GM23248 (cell line): ENCODE data around the gene GRPEL1. TPM values are rescaled to one million over a fixed set of nuclear protein-coding genes. Genes with fewer than 3 reads are reported as not detected.

Experiments
- DNase-seq: peaks from one replicate; pipeline ENCODE4 v3.0.0-alpha.2; 2015
- H2AFZ ChIP-seq: fragments of 200-600 bp; sonication (generic); 2 replicates; pipeline ENCODE4 v1.6.1; 2016; ENCODE audit warnings: antibody characterized with exemption
- H3F3A ChIP-seq: fragments of 200-600 bp; sonication (generic); 2 replicates; pipeline ENCODE4 v1.6.1; 2016; ENCODE audit warnings: mild to moderate bottlenecking, antibody characterized with exemption, mixed run types; ENCODE audit not compliant: insufficient read depth
- H3K27ac ChIP-seq: fragments of 200-600 bp; sonication (generic); 2 replicates; pipeline ENCODE4 v1.5.1; 2016; ENCODE audit warnings: mild to moderate bottlenecking
- H3K27me3 ChIP-seq: fragments of 200-600 bp; sonication (generic); replicated peaks from 2 replicates; pipeline ENCODE4 v1.6.1; 2016; ENCODE audit warnings: mild to moderate bottlenecking; ENCODE audit not compliant: insufficient read depth
- H3K36me3 ChIP-seq: fragments of 200-600 bp; sonication (generic); 2 replicates; pipeline ENCODE4 v1.6.1; 2016; ENCODE audit warnings: low read depth, mild to moderate bottlenecking
- H3K4me1 ChIP-seq: fragments of 200-600 bp; sonication (generic); 2 replicates; pipeline ENCODE4 v1.6.1; 2016; ENCODE audit warnings: mild to moderate bottlenecking; ENCODE audit not compliant: insufficient read depth
- H3K4me2 ChIP-seq: fragments of 200-600 bp; sonication (generic); one replicate; pipeline ENCODE4 v1.6.1; 2016; ENCODE audit warnings: mild to moderate bottlenecking; ENCODE audit not compliant: unreplicated experiment
- H3K4me3 ChIP-seq: fragments of 200-600 bp; sonication (generic); 2 replicates; pipeline ENCODE4 v1.5.1; 2016; ENCODE audit warnings: mild to moderate bottlenecking
- H3K79me2 ChIP-seq: fragments of 200-600 bp; sonication (generic); 2 replicates; pipeline ENCODE4 v1.6.1; 2016; ENCODE audit warnings: mild to moderate bottlenecking; ENCODE audit not compliant: insufficient read depth
- H3K9ac ChIP-seq: fragments of 200-600 bp; sonication (generic); 2 replicates; pipeline ENCODE4 v1.6.1; 2016; ENCODE audit warnings: mild to moderate bottlenecking
- H3K9me2 ChIP-seq: fragments of 200-600 bp; sonication (generic); 2 replicates; pipeline ENCODE4 v1.6.1; 2016; ENCODE audit warnings: mixed run types, mild to moderate bottlenecking, moderate library complexity; ENCODE audit not compliant: insufficient read depth
- H3K9me3 ChIP-seq: fragments of 200-600 bp; sonication (generic); one replicate; pipeline ENCODE4 v1.6.1; 2017; ENCODE audit warnings: low read depth
- H4K20me1 ChIP-seq: fragments of 200-600 bp; sonication (generic); 2 replicates; pipeline ENCODE4 v1.6.0; 2016; ENCODE audit not compliant: insufficient read depth
- EZH2 ChIP-seq: fragments of 200-600 bp; sonication (generic); IDR thresholded peaks from 2 replicates; pipeline ENCODE4 v1.6.1; 2018; ENCODE audit warnings: antibody characterized with exemption, mild to moderate bottlenecking; ENCODE audit not compliant: insufficient read depth, poor library complexity, severe bottlenecking
- EZH2phosphoT487 ChIP-seq: fragments of 200-600 bp; sonication (generic); IDR thresholded peaks from 2 replicates; pipeline ENCODE4 v1.6.1; 2018; ENCODE audit warnings: antibody characterized with exemption, moderate library complexity, mild to moderate bottlenecking, low read depth; ENCODE audit not compliant: insufficient read depth
- WGBS, 2 experiments: methylation state at CpG; one replicate each; pipeline ENCODE4 v1.1.6; 2015 to 2017; ENCODE audit warnings: low lambda C conversion rate in 2 of 2, low coverage in 1 of 2; ENCODE audit errors: missing lambda C conversion rate in 2 of 2; 5-methylcytosine and 5-hydroxymethylcytosine counted together
- in situ Hi-C: fragments of 300-500 bp; cut with MboI; formaldehyde crosslinking; loops from 2 replicates; pipeline ENCODE4 v1.15.0; 2020
- polyA plus RNA-seq: library from polyadenylated mRNA; unstranded; fragments of >200 nt; fragmentation: Nextera tagmentation; extraction: Ambion mirVana; gene quantifications from 2 replicates; pipeline ENCODE4 v1.2.1, GENCODE V29; 2016
- total RNA-seq: library from RNA; depleted of rRNA; stranded (reverse); fragments of >200 nt; shearing (Covaris generic); gene quantifications from 2 replicates; pipeline ENCODE4 v1.2.3, GENCODE V29; 2014

GRPEL1 gene
- total and polyA plus RNA-seq, 2 experiments from 2014 or later: 41.8 to 85.5 TPM

- H3K9me3 ChIP-seq: no peaks in the 10 kb centered on the region
- H3K27me3 ChIP-seq: no peaks in the 10 kb centered on the region
- H3K9ac ChIP-seq: no peak overlapping the region
- H3K79me2 ChIP-seq: no peaks in the 10 kb centered on the region
- no peaks in the 10 kb centered on the region for H3K36me3 ChIP-seq
- no peak overlapping the region for H3K4me2 ChIP-seq
- H3K4me3 ChIP-seq: no peak overlapping the region
- no peak for DNase-seq
- H3K4me1 ChIP-seq: no peaks in the 10 kb centered on the region
- H2AFZ ChIP-seq: no peak overlapping the region
- H3F3A ChIP-seq: no peaks in the 10 kb centered on the region
- in situ Hi-C loops: no loop called here
- H3K9me2 ChIP-seq: no peaks in the 10 kb centered on the region
- WGBS, 2 experiments: 58 to 70% methylated on average over 7 to 8 of the region's 8 CpGs
- no peaks in the 10 kb centered on the region for H4K20me1 ChIP-seq
- TF ChIP-seq EZH2phosphoT487: no peak
- no peak for TF ChIP-seq EZH2
- H3K27ac ChIP-seq: no peak overlapping the region
These were observed 43.6 kb upstream of the GRPEL1 start for GRCh38 chr4:7111441-7111840.

- no peaks in the 10 kb centered on the region for H3K4me1 ChIP-seq
- no peaks in the 10 kb centered on the region for H3K9me2 ChIP-seq
- no peaks in the 10 kb centered on the region for H3K79me2 ChIP-seq
- H3F3A ChIP-seq: no peaks in the 10 kb centered on the region
- no peak for TF ChIP-seq EZH2phosphoT487
- no peak for TF ChIP-seq EZH2
- no peak overlapping the region for H3K9ac ChIP-seq
- H2AFZ ChIP-seq: no peak overlapping the region
- DNase-seq: no peak
- no peaks in the 10 kb centered on the region for H3K36me3 ChIP-seq
- no peaks in the 10 kb centered on the region for H3K27me3 ChIP-seq
- H4K20me1 ChIP-seq: no peaks in the 10 kb centered on the region
- in situ Hi-C loops: no loop called here
- H3K9me3 ChIP-seq: no peaks in the 10 kb centered on the region
- H3K27ac ChIP-seq: no peak overlapping the region
- 55 to 74% methylated on average over 4 of the region's 4 CpGs for WGBS, 2 experiments
- H3K4me2 ChIP-seq: no peak overlapping the region
- no peak overlapping the region for H3K4me3 ChIP-seq
These were observed 42.7 kb upstream of the GRPEL1 start for GRCh38 chr4:7110546-7110945.

- Histone ChIP-seq H2AFZ (no peak overlapping the region), H3K4me1 (no peaks in the 10 kb centered on the region), H3K9me3 (no peaks in the 10 kb centered on the region), H3K27me3 (no peaks in the 10 kb centered on the region), H3K9ac (no peak overlapping the region), H3K36me3 (no peaks in the 10 kb centered on the region), H3K9me2 (no peaks in the 10 kb centered on the region), H3K27ac (no peak overlapping the region), H4K20me1 (no peaks in the 10 kb centered on the region), H3K4me2 (no peak overlapping the region), H3F3A (no peaks in the 10 kb centered on the region), H3K4me3 (no peak overlapping the region), H3K79me2 (no peaks in the 10 kb centered on the region)
- 62 to 63% methylated on average over 4 of the region's 4 CpGs for WGBS, 2 experiments
- TF ChIP-seq EZH2 (no peak), EZH2phosphoT487 (no peak)
- DNase-seq: no peak
- in situ Hi-C loops: no loop called here
These were observed 41.3 kb upstream of the GRPEL1 start for GRCh38 chr4:7109169-7109568.

GRCh38 chr4:7108660-7109059, 40.8 kb upstream of the GRPEL1 start:
- no peaks in the 10 kb centered on the region for H4K20me1 ChIP-seq
- no peak overlapping the region for H3K4me2 ChIP-seq
- DNase-seq: no peak
- no peaks in the 10 kb centered on the region for H3K36me3 ChIP-seq
- no peaks in the 10 kb centered on the region for H3F3A ChIP-seq
- 70 to 73% methylated on average over 5 to 6 of the region's 6 CpGs for WGBS, 2 experiments
- no peak for TF ChIP-seq EZH2phosphoT487
- no peak for TF ChIP-seq EZH2
- no peaks in the 10 kb centered on the region for H3K9me3 ChIP-seq
- no peaks in the 10 kb centered on the region for H3K27me3 ChIP-seq
- H3K79me2 ChIP-seq: no peaks in the 10 kb centered on the region
- in situ Hi-C loops: no loop called here
- no peaks in the 10 kb centered on the region for H3K9me2 ChIP-seq
- H2AFZ ChIP-seq: no peak overlapping the region
- no peak overlapping the region for H3K27ac ChIP-seq
- H3K4me3 ChIP-seq: no peak overlapping the region
- H3K4me1 ChIP-seq: no peaks in the 10 kb centered on the region; the same call in 1 of the 2 replicates
- no peak overlapping the region for H3K9ac ChIP-seq

- no peak for TF ChIP-seq EZH2
- TF ChIP-seq EZH2phosphoT487: no peak
- Histone ChIP-seq H3K4me1 (no peaks in the 10 kb centered on the region; the same call in 1 of the 2 replicates), H3F3A (no peaks in the 10 kb centered on the region), H3K9me3 (no peaks in the 10 kb centered on the region), H3K79me2 (no peaks in the 10 kb centered on the region), H3K9ac (no peak overlapping the region), H3K4me3 (no peak overlapping the region), H2AFZ (no peak overlapping the region), H3K9me2 (no peaks in the 10 kb centered on the region), H4K20me1 (no peaks in the 10 kb centered on the region), H3K36me3 (no peaks in the 10 kb centered on the region), H3K27ac (no peak overlapping the region), H3K4me2 (no peak overlapping the region), H3K27me3 (no peaks in the 10 kb centered on the region)
- 73 to 77% methylated on average over 23 of the region's 23 CpGs for WGBS, 2 experiments
- in situ Hi-C loops: no loop called here
- DNase-seq: no peak
These were observed 40.3 kb upstream of the GRPEL1 start for GRCh38 chr4:7108046-7108625.
